Activated T-cell treated with anti-CD3 and anti-CD28 coated beads, Interleukin-2, amount 50 U/mL, for 1 hour (primary cell): ENCODE data around the gene TAF9B.
"Not testable (repeated sequence)": the region's sequence is repeated elsewhere in the genome, so short reads cannot be mapped to it uniquely, and the experiment has no call there.

ENCODE experiments used
- DNase-seq: peaks from one replicate; pipeline ENCODE4 v3.0.0-alpha.2; 2020

The TAF9B gene, protein sequence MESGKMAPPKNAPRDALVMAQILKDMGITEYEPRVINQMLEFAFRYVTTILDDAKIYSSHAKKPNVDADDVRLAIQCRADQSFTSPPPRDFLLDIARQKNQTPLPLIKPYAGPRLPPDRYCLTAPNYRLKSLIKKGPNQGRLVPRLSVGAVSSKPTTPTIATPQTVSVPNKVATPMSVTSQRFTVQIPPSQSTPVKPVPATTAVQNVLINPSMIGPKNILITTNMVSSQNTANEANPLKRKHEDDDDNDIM

GRCh38 chrX:78139160-78140123, at the start of gene TAF9B:
TSS of gene TAF9B (minus strand) at chrX:78139650. CDS start at chrX:78139611, 39 bp downstream.
- peak; percentile 84 for DNase-seq

GRCh38 chrX:78182881-78183280, 43.4 kb upstream of the TAF9B start:
- DNase-seq = no peak

GRCh38 chrX:78181307-78181706, 41.9 kb upstream of the TAF9B start:
- no peak for DNase-seq

- DNase-seq = no peak
Measured at GRCh38 chrX:78168065-78168464, 28.6 kb upstream of the TAF9B start.

DNA sequence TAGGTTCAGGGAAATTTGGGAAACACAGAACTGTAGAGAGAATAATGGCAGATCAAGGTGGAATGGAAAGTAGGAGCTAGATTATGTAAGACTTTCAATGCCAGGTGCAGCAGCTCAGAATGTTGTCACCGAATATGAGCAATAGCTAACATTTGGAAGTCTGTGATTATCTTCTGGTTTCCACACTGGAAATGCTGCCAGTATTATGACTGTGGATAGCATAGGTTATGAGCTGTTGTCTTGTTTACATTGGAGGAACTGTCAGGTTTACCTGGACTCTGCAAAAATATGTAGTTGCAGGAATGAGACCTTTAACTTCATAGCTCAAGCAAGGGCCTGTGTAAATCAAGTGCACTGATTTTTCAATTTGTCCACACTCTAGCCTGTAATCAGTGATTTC, 26.0 kb upstream of the TAF9B start:
- DNase-seq = no peak

GRCh38 chrX:78163175-78163574, 23.7 kb upstream of the TAF9B start:
- DNase-seq = not testable (repeated sequence)

DNA sequence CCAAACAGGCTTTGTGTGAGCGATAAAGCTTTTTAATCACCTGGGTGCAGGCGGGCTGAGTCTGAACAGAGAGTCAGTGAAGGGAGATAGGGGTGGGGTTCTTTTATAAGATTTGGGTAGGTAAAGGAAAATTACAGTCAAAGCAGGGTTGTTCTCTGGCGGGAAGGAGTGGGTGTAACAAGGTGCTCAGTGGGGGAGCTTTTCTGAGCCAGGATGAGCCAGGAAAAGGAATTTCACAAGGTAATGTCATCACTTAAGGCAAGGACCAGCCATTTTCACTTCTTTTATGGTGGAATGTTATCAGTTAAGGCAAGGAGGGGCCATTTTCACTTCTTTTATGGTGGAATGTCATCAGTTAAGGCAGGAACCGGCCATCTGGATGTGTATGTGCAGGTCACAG, 21.3 kb upstream of the TAF9B start:
- DNase-seq = not testable (repeated sequence)

- DNase-seq = not testable (repeated sequence)
Measured at GRCh38 chrX:78157846-78158245, 18.4 kb upstream of the TAF9B start.

DNA sequence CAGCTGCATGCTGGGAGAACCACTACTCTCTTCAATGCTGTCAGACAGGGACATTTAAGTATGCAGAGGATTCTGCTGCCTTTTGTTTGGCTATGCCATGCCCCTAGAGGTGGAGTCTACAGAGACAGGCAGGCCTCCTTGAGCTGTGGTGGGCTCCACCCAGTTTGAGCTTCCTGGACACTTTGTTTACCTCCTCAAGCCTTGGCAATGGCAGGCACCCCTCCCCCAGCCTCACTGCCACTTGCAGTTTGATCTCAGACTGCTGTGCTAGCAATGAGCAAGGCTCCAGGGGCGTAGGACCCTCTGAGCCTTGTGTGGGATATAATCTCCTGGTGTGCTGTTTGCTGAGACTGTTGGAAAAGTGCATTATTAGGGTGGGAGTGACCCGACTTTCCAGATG, 17.9 kb upstream of the TAF9B start:
- DNase-seq = not testable (repeated sequence)

- DNase-seq = not testable (repeated sequence)
Measured at GRCh38 chrX:78147002-78147540, 7.6 kb upstream of the TAF9B start.

GRCh38 chrX:78140206-78140605, 756 bp upstream of the TAF9B start:
- DNase-seq = no peak

- no peak for DNase-seq
Measured at GRCh38 chrX:78133238-78133960, 6.1 kb downstream of the TAF9B start.

- DNase-seq = no peak
Measured at GRCh38 chrX:78131117-78131516, 8.3 kb downstream of the TAF9B start.

DNA sequence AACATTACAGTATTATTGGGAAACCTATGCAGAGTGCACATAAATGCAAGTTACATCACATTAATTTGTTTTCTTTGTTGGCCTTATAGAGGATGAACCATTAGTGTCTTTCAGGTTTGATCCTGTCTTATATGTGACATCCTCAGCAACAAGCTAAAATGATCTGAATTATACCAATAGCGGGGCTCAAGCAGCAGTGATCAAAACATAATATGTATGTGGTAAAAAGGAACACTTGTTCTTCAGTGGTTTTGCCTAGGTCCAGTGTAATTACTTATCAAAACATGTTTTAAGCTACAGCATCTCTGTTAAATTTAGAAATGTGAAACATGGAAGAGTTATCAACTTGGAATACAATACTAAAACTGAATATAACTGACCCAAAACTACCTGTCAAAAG, 9.1 kb downstream of the TAF9B start:
- DNase-seq = no peak

GRCh38 chrX:78129714-78130113, 9.7 kb downstream of the TAF9B start:
- DNase-seq = no peak

GRCh38 chrX:78125781-78126180, 13.7 kb downstream of the TAF9B start:
- not testable (repeated sequence) for DNase-seq

- no peak for DNase-seq
Measured at GRCh38 chrX:78125148-78125547, 14.3 kb downstream of the TAF9B start.

DNA sequence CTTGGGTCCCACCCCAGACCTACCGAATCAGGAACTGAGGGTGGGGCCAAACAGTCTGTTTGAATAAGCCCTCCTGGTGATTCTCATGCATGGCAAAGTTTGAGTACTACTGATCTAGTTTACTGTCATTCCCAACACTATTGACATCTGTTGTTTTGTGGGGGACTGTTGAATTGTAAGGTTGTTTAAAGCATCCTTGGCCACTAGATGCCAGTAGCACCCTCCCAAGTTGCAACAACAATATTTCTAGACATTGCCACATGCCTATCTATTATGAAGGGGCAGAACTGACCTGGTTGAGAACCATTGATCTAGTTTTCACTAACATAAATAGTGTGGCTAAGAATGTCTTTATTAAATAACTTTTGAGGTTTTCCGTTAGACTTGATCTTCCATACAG, 15.1 kb downstream of the TAF9B start:
- no peak for DNase-seq

DNA sequence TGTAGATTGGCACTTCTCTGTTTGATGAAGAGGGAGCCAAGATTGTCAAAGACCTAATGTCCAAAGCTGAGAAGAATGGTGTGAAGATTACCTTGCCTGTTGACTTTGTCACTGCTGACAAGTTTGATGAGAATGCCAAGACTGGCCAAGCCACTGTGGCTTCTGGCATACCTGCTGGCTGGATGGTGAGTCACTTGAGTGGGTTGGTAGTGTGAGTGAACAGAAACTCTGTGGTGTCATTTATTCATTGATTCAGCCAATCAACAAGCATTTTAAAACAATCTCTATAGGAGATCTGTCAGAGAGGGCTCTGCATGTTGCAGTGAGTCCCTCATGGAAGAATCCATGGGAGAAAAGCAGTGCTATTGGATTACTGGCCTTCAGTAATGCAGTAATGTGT, 16.3 kb downstream of the TAF9B start:
- no peak for DNase-seq

DNA sequence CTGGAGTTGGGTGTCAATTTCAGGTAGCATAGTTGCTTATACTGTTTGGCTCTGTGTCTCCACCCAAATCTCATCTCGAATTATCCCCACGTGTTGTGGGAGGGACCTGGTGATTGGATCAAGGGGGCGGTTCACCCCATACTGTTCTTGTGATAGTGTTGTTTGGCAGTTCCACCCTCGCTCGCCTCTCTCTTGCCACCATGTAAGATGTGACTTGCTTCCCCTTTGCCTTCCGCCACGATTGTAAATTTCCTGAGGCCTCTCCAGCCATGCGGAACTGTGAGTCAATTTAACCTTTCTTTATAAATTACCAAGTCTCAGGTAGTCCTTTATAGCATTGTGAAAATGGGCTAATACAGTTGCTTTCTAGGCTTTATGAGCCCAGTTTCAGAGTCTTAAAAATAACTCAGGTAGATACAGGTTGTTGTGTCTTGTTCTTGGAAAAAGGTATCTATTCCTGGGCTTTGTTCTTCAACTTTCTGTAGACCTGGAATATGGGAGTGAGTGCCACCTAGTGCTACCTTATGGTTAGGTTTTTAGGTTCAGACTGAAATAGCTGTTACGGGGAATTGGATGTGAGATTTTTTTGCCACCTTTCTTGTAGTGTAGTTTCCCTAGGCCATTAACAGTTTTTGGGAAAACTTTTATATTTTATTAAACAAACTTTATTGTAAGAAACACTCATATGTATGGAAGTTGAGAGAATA, 19.8 kb downstream of the TAF9B start:
- DNase-seq = no peak

GRCh38 chrX:78118628-78119027, 20.8 kb downstream of the TAF9B start:
- no peak for DNase-seq

GRCh38 chrX:78116766-78117165, 22.7 kb downstream of the TAF9B start:
- no peak for DNase-seq
